BLaER1 (cell line): ENCODE data around the gene DESI1.
"Not testable (repeated sequence)": the region's sequence is repeated elsewhere in the genome, so short reads cannot be mapped to it uniquely, and the experiment has no call there.

Source experiments
- H3K27ac ChIP-seq: shearing (Covaris generic); formaldehyde crosslinking; 2 replicates; pipeline ENCODE4 v1.8.1; 2022
- H3K27me3 ChIP-seq: shearing (Covaris generic); formaldehyde crosslinking; 2 replicates; pipeline ENCODE4 v1.8.1; 2022
- H3K36me3 ChIP-seq: shearing (Covaris generic); formaldehyde crosslinking; 2 replicates; pipeline ENCODE4 v1.8.1; 2022
- H3K4me1 ChIP-seq: shearing (Covaris generic); formaldehyde crosslinking; 2 replicates; pipeline ENCODE4 v1.8.1; 2022
- H3K4me2 ChIP-seq: shearing (Covaris generic); formaldehyde crosslinking; 2 replicates; pipeline ENCODE4 v1.8.1; 2022
- H3K4me3 ChIP-seq: shearing (Covaris generic); formaldehyde crosslinking; 2 replicates; pipeline ENCODE4 v1.8.1; 2022
- H3K9ac ChIP-seq: shearing (Covaris generic); formaldehyde crosslinking; 2 replicates; pipeline ENCODE4 v1.8.1; 2022
- H3K9me3 ChIP-seq: shearing (Covaris generic); formaldehyde crosslinking; 2 replicates; pipeline ENCODE4 v1.8.1; 2022
- H4K20me1 ChIP-seq: shearing (Covaris generic); formaldehyde crosslinking; 2 replicates; pipeline ENCODE4 v1.8.1; 2022
- Cebpa-rat ChIP-seq: shearing (Covaris generic); IDR thresholded peaks from 2 replicates; pipeline ENCODE4 v1.8.1; 2022

DESI1 gene

DNA sequence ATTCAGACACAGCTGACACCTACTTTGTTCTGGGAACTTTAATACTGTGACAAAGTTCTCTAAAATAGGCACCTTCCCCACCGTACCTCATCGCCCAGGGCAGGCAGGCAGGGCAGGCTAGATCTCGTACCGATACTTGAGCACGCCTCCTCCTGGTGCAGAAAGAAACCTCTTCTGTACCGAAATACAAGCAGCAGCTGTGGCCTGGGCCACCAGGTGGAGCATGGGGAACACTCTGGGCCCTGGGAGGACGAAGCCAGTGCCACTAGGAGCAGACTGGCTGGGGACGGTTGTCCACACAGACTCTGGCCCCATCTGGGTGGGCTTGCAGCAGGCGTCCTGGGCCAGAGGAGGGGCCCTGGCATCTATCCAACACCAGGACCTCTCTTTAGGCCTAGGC is 44.0 kb downstream of the DESI1 start:
- H3K27me3 ChIP-seq, result no peaks in the 10 kb centered on the region
- TF ChIP-seq Cebpa-rat, result no peak
- H3K9me3 ChIP-seq, result no peaks in the 10 kb centered on the region
- peaks cover 10% of the 10 kb centered on the region for H3K4me1 ChIP-seq
- H4K20me1 ChIP-seq, result no peaks in the 10 kb centered on the region; the same call in 1 of the 2 replicates
- H3K4me2 ChIP-seq, result peak overlapping the region; percentile 41
- peaks cover 32% of the 10 kb centered on the region; the same call in 1 of the 2 replicates for H3K36me3 ChIP-seq
- no peak overlapping the region for H3K9ac ChIP-seq
- no peak overlapping the region for H3K27ac ChIP-seq
- H3K4me3 ChIP-seq, result no peak overlapping the region

DNA sequence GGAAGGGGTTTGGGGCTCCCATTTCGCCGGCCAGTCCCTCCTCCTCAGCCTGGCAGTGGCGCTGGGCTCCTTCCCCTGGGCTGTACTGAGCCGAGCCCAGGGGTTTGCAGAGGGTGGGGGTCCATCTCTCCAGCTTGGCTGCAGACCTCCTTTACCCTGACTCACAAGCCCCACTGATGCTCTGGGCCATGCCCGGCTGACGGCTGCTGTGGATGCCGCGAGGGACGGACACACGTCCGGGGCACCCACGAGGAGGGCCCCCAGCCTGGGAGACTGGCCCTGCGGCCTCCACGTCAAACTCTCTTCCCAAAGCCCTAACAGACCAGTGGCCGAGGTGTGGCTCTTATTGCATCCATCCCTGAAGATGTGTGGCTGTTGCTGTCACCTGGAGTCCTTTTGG is 45.3 kb downstream of the DESI1 start:
- TF ChIP-seq Cebpa-rat, result no peak
- no peak overlapping the region for H3K27ac ChIP-seq

DNA sequence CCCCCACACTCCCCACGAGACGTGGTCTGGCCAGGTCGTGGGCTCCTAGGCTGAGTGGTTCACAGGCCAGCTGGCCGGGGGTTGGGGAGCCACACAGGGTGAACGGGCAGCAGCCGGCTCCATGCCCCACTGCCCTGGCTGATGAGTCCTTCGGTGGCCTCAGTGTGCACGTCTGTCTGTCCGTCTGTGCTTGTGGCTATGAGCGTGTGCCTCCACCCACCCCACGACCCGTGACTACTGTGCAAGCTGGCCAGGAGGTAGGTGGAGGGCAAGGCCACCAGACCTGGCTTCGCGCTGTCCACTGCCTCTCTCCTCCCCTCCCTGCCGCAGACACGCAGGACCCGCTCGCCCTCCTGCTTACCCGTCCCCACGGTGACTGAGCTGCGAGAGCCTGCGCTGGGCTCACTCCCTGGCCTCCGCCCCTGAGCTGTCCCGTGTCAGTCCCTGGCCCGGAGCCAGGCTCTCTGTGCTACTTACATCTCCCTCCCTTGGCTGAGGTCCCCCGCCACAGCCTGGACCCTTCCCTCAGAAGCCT is 45.9 kb downstream of the DESI1 start:
- Histone ChIP-seq H3K4me3 (no peak overlapping the region), H4K20me1 (no peaks in the 10 kb centered on the region; the same call in 1 of the 2 replicates), H3K36me3 (peaks cover 22% of the 10 kb centered on the region; the same call in 1 of the 2 replicates), H3K9me3 (no peaks in the 10 kb centered on the region), H3K4me2 (no peak overlapping the region), H3K9ac (no peak overlapping the region), H3K4me1 (peaks cover 10% of the 10 kb centered on the region), H3K27me3 (no peaks in the 10 kb centered on the region), H3K27ac (no peak overlapping the region)
- TF ChIP-seq Cebpa-rat, result no peak

More for the DNA sequence above, 45.3 kb downstream of the DESI1 start:
- Histone ChIP-seq H3K27me3 (no peaks in the 10 kb centered on the region), H3K36me3 (peaks cover 28% of the 10 kb centered on the region; the same call in 1 of the 2 replicates), H3K9me3 (no peaks in the 10 kb centered on the region), H4K20me1 (no peaks in the 10 kb centered on the region; the same call in 1 of the 2 replicates), H3K4me3 (no peak overlapping the region), H3K4me1 (peaks cover 10% of the 10 kb centered on the region), H3K9ac (no peak overlapping the region), H3K4me2 (no peak overlapping the region)

DNA sequence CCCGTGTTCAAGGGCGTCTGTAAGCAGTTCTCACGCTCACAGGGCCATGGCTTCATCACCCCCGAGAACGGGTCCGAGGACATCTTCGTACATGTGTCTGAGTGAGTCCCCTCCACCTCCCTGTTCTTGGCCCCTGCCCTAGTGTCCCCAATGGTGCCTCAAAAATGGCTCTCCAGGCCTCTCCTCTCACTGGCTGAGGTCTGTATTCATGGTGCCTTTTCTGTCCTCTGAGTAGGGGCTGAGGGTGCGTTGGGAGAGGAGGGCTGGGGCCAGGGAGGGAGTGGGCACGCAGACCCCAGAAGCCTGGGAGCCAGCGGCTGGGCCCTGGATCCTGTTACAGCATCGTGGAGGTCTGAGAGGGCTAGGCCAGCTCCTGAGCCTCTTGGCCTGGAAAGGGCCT is 47.2 kb downstream of the DESI1 start:
- H3K4me2 ChIP-seq, result no peak overlapping the region
- peaks cover 10% of the 10 kb centered on the region; the same call in 1 of the 2 replicates for H3K36me3 ChIP-seq
- no peaks in the 10 kb centered on the region; the same call in 1 of the 2 replicates for H4K20me1 ChIP-seq
- TF ChIP-seq Cebpa-rat, result no peak
- no peaks in the 10 kb centered on the region for H3K9me3 ChIP-seq
- H3K4me1 ChIP-seq, result peaks cover 10% of the 10 kb centered on the region
- H3K27ac ChIP-seq, result no peak overlapping the region
- H3K27me3 ChIP-seq, result no peaks in the 10 kb centered on the region
- H3K9ac ChIP-seq, result no peak overlapping the region
- no peak overlapping the region for H3K4me3 ChIP-seq

DNA sequence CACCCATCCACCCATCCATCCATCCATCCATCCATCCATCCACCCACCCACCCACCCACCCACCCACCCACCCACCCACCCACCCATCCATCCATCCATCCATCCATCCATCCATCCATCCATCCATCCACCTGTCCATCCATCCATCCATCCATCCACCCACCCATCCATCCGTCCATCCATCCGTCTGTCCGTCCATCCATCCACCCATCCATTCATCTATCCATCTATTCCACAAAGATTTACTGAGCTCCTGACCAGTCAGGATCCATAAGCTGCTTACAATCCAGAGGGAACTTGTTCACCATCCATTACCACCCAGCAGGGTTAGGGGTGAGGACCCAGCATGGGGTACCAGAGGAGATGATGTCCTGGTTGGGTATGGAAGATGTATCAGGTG is 48.5 kb downstream of the DESI1 start:
- H3K9me3 ChIP-seq, H3K36me3 ChIP-seq, H3K27me3 ChIP-seq, H3K4me2 ChIP-seq, H4K20me1 ChIP-seq, H3K9ac ChIP-seq, H3K4me1 ChIP-seq, H3K27ac ChIP-seq, H3K4me3 ChIP-seq: not testable (repeated sequence)

DNA sequence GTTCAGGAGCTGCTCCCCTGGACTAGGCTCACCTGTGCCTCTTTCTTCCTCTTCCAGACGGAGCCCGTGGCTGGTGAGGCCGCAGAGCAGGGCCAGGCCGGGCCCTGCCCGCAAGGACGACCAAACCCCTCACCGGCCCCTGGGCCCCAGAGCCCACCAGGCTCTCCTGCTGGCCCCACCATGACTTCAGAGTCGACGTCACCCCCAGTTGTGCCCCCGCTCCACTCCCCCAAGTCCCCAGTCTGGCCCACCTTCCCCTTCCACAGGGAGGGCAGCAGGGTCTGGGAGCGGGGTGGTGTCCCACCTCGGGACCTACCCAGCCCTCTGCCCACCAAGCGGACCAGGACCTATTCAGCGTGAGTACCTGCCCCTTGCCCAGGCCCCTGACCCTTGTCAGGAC is 49.1 kb downstream of the DESI1 start:
- no peaks in the 10 kb centered on the region for H3K27me3 ChIP-seq
- H3K4me1 ChIP-seq, result peaks cover 2% of the 10 kb centered on the region; the same call in 1 of the 2 replicates
- no peak overlapping the region for H3K27ac ChIP-seq
- no peaks in the 10 kb centered on the region; the same call in 1 of the 2 replicates for H4K20me1 ChIP-seq
- H3K4me3 ChIP-seq, result no peak overlapping the region
- no peak overlapping the region for H3K4me2 ChIP-seq
- TF ChIP-seq Cebpa-rat, result no peak
- H3K9me3 ChIP-seq, result no peaks in the 10 kb centered on the region
- H3K9ac ChIP-seq, result no peak overlapping the region
- no peaks in the 10 kb centered on the region; the same call in 1 of the 2 replicates for H3K36me3 ChIP-seq

DNA sequence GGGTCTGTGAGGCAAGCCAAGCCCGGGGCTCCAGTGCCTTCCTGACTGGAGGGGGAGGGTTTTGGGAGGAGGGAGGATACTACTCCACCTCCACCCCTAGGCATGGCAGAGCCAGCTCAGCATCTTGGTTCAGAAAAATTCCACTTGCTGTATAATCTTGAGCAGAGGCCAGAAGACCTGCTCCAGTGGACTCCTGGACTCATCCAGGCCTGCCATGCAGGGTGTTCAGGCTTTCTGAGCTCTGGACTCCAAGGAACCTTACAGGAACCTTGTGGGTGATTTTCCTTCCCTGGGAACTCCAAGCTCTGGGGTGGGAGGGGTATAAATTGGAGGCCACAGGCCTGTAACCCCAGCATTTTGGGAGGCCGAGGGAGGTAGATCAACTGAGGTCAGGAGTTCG is 50.6 kb downstream of the DESI1 start:
- Histone ChIP-seq H3K9ac (no peak overlapping the region), H3K9me3 (no peaks in the 10 kb centered on the region), H4K20me1 (no peaks in the 10 kb centered on the region; the same call in 1 of the 2 replicates), H3K4me2 (no peak overlapping the region), H3K36me3 (no peaks in the 10 kb centered on the region), H3K27ac (no peak overlapping the region), H3K4me1 (no peaks in the 10 kb centered on the region), H3K27me3 (no peaks in the 10 kb centered on the region), H3K4me3 (no peak overlapping the region)
- no peak for TF ChIP-seq Cebpa-rat

DNA sequence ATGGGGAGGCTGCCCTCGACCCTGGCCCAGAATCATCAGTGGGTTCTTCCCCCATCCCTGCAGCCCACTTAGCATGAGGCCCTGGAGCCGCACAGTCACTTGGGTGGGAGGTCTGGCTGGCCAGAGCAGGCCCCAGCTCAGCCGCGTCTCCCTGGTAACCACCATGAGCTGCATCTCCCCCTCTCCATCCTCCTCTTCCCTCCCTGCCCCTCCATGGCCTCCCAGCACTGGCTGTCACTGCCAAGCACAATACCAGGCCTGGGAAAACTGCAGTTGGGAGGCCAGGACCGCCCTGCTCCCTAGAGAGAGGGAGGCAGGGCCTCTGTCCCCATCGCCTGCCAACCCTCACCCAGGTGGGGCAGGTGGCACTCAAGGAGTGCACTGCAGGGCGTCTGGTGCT is 52.0 kb downstream of the DESI1 start:
- TF ChIP-seq Cebpa-rat, result no peak
- H3K36me3 ChIP-seq, result no peaks in the 10 kb centered on the region
- H3K9me3 ChIP-seq, result no peaks in the 10 kb centered on the region
- no peak overlapping the region for H3K4me3 ChIP-seq
- H3K27me3 ChIP-seq, result no peaks in the 10 kb centered on the region
- H3K27ac ChIP-seq, result no peak overlapping the region
- H3K9ac ChIP-seq, result no peak overlapping the region
- H3K4me1 ChIP-seq, result no peaks in the 10 kb centered on the region
- H3K4me2 ChIP-seq, result no peak overlapping the region
- H4K20me1 ChIP-seq, result no peaks in the 10 kb centered on the region

DNA sequence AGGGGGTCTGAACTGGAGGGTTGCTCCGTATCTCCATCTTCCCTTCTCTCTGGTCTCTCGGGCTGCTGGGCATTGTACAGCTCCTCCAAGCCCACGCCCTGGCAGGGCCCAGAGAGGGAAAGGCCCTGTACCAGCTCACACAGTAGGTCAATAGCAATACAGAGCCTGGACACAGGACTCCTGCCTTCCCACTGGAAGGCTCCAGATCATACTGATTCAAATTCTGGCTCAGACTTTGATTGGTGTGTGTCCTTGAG is 53.4 kb downstream of the DESI1 start:
- no peaks in the 10 kb centered on the region for H3K9me3 ChIP-seq
- H3K9ac ChIP-seq, result no peak overlapping the region
- H3K4me3 ChIP-seq, result no peak overlapping the region
- no peaks in the 10 kb centered on the region for H3K27me3 ChIP-seq
- H4K20me1 ChIP-seq, result no peaks in the 10 kb centered on the region
- H3K36me3 ChIP-seq, result no peaks in the 10 kb centered on the region
- H3K4me1 ChIP-seq, result peaks cover 11% of the 10 kb centered on the region
- TF ChIP-seq Cebpa-rat, result no peak
- no peak overlapping the region for H3K27ac ChIP-seq
- H3K4me2 ChIP-seq, result no peak overlapping the region

DNA sequence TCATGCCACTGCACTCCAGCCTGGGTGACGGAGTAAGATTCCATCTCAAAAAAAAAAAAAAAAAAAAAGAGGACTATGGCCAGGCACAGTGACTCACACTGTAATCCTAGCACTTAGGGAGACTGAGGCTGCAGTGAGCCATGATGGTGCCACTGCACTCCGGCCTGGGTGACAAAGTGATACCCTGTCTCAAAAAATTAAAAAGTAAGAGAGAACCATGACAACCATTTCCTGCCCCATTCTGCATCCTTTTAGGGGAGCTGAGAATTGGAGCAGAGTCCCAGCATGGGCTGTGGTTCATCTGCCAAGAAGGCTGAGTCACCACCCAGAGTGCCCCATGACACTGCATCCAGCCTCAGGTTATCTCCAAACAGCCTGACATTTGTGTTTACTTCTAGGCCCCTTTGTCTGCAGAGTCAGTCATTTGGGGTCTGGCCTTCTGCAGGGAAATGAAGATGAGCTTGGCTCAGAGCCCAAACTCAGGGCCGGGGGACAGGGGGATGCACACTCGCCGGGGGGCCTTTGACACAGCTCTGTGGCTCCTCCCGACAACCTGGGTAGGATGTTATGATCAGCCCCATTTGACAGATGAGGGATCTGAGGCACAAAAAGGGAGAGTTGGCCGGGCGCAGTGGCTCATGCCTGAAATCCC is 55.3 kb downstream of the DESI1 start:
- H3K4me1 ChIP-seq, result peaks cover 19% of the 10 kb centered on the region
- no peak overlapping the region for H3K4me2 ChIP-seq

DNA sequence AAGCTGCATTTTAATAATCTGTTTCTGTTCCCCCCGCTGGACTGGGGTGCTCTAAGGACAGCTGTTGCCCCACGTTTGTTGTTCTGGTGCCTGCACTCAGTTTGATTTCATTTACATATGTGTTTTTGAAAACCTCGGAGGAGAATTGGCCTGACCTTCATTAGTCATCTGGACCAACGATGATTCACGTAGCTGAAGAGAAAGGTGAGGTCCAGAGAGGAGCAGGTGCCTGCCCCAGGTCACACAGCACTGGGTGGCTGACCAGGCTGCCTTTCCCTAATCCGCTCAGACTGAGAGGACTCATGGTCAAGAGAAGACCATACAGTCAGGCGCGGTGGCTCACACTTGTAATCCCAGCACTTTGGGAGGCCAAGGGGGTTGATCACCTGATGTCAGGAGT is 56.3 kb downstream of the DESI1 start:
- H3K27me3 ChIP-seq, result peaks cover 16% of the 10 kb centered on the region
- H3K27ac ChIP-seq, result no peak overlapping the region
- no peak for TF ChIP-seq Cebpa-rat

More for the DNA sequence above, 55.3 kb downstream of the DESI1 start:
- H3K36me3 ChIP-seq, result no peaks in the 10 kb centered on the region
- H3K27ac ChIP-seq, result no peak overlapping the region
- H4K20me1 ChIP-seq, result no peaks in the 10 kb centered on the region
- no peak overlapping the region for H3K4me3 ChIP-seq
- H3K27me3 ChIP-seq, result peaks cover 16% of the 10 kb centered on the region
- no peak overlapping the region for H3K9ac ChIP-seq
- no peak for TF ChIP-seq Cebpa-rat
- H3K9me3 ChIP-seq, result no peaks in the 10 kb centered on the region

More for the DNA sequence above, 56.3 kb downstream of the DESI1 start:
- Histone ChIP-seq H3K9ac (no peak overlapping the region), H3K4me2 (no peak overlapping the region), H3K9me3 (no peaks in the 10 kb centered on the region), H3K4me3 (no peak overlapping the region), H3K4me1 (peaks cover 19% of the 10 kb centered on the region), H4K20me1 (no peaks in the 10 kb centered on the region), H3K36me3 (no peaks in the 10 kb centered on the region)
